Stimulated activated CD4-positive, alpha-beta T cell treated with anti-CD3 and anti-CD28 coated beads, TNF-alpha, amount 100 ng/mL, for 1 hour (primary cell): Measurements from ENCODE around the gene ACAN.

Source experiments
- DNase-seq, 3 donors: peaks; one replicate each; pipeline ENCODE4 v3.0.0-alpha.2; 2020; ENCODE audit warnings: low read depth in 3 of 3, low spot score in 1 of 3

ACAN gene

DNA sequence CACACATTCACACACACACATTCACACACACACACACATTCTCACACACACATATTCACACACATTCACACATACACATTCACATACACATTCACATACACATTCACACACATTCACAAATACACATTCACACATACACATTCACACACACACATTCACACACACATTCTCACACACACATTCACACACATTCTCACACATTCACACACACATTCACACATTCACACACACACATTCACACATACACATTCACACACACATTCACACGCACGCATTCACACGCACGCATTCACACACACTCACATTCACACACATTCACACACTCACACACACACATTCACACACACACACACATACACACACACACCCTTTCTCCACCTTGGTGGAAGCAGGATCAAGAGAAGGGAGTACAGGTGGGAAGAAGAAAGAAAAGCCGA is 97.8 kb downstream of the ACAN start:
- DNase-seq = no peak

DNA sequence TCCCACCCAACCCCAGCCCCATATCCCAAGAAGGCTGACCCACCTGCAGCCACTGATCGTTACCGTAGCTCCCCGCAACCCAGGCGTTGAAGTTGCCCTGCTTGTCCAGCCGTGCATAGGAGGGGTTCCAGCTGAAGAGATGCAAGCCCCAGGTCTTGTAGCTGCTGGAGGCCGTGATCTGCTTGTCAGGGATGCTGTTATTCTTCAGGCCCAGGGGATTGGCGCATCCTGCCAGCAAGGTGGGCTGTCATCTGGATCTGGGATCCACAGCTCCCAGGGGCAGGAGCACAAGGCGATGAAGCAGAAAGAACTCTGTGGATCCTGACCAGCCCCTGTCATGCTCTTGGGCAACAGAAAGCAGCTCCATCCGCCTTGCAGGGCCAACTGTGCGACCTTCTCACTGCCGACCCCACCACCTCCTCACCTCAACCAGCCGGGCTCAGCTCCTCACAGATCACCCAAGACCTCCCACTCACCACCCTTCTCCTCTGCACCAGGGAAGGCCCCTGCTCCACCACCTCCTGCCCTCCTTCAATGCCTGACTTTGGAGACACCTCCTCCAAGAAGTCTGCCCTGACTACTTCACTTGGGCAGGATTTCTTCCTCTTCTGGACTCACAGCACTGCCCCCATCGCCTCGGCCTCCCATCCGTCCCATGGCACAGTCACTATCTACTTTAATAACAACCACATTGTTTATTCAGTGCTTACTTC is 98.4 kb downstream of the ACAN start:
- DNase-seq = no peak

DNA sequence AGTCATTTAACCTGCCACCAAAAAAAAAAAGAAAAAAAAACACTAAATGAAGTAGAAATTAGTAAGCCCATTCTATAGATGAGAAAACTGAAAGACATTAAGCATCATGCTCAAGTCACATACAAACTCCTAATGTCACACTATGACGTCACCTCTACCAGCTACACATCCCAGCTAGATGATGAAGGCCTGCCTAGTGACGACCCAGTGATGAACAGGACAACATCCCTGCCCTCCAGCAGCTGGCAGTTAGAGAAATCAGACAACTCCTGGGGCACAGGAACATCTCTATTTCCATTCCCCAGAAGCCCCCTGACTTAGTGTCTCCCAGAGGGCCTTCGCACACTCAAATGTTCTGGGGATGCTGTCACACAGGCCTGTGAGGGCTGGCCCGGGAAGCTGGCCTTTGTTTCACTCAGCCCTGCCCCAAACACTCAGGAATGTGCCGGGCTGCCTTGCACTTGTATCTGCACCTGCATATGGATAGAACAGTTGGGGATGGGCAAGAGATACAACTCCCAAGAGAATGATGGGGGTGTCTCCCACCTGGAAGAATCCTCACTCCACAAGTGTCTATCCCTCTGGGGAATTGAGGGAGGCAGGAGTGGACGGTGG is 99.1 kb downstream of the ACAN start:
- DNase-seq = no peak

DNA sequence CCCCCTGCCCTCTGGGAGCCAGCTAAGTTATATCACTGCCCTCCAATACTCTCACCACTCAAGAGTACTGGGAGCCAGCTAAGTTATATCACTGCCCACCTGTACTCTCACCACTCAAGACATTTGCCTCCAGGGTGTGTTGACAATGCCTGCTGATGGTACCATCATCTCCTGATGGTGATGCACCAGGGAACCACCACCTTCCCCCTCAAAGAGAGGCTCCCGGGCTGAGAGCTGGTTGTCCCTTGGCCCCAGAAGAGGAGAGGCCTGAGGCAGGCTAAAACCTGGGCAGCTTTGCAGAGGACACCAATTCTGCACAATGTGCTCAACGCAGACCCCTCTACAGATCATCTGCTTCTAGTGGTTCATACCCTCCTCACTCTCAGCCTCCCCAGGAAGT is 99.6 kb downstream of the ACAN start:
- no peak for DNase-seq

DNA sequence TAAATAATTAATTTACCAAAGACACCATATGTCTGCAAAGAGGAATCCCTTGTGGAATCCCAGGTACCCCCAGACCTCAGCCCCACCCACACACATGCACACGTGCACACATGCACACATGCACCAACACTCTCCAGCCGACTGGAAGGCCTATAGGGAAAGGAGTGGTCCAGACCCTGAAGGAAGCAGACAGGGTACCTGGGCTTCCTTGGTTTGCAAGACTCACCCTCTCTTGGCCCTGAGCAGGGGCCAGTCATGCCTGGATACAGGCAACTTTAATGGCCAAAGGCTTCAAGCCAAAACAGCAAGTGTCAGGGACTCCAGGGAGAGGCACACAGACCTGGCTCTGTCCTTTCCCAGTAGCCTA is 101.0 kb downstream of the ACAN start:
- DNase-seq = no peak

DNA sequence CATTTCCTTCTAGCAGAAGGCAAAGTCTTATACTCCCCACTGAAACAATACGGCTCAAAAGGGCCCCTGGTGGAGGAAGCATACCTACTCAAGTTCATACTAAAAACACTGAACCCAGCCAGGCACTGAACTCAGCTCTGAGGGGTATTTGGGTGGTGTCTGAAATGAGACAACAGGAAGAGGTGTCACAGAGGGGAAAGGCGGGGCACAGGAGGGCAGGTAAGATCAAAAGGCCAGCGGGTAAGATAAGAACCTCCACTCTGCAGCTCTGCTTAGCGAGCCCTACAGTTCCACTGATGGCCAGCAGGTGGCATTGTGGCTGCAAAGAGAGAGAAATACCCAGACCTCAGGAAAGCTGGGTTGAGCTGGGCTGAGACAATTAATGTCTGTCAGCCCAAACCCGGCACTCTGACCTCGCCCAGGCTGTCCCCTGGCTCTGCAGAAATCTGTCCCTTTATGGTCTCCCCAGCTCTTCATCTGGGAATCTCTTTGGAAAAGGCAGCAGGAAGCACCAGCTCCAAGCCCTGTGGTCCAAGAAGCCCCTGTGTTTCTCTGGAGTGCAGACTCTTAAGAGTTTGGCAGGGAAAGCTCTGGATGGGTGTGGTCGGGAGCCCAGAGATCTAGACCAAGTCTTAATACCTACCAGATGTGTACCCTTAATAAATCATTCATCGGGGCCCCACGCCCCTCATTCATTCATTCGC is 101.5 kb downstream of the ACAN start:
- DNase-seq = peak; percentile 87 to 91 (median 89)

DNA sequence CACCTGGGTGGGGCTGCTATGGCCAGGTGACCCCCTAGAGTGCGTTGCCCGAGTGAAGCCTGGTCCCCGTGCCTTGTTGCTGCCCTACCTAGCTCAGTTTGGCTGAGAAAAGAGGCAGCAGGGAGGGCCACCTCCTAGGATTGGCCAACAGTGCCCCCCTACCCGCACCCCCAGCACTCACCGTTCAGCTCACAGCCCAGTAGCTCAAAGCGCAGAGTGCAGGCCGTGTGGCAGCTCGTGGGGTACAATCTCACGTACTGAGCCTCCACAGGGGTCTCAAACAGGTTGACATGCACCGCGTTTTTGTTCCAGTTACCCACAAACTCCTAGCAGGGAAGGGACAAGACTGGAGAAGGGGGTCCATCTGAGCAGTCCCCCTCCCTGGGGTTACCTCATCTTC is 102.3 kb downstream of the ACAN start:
- no peak for DNase-seq

DNA sequence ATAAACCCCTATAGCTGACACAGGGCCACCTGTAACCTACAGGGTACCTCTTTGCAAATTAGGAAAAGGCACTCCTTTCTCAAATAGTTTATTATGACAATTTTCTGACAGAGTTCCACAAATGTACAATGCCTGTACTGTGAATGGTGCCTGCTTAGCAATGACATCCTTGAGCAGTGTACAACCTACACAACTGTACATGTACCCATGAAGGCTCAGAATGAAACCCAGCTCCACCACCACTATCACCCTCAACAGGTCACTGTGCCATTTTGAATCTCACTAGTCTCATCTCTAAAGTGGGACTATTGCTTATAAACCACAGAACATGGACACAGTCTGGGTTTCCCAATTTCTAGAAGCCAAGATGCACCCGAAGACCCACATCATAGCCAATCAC is 102.9 kb downstream of the ACAN start:
- no peak for DNase-seq

DNA sequence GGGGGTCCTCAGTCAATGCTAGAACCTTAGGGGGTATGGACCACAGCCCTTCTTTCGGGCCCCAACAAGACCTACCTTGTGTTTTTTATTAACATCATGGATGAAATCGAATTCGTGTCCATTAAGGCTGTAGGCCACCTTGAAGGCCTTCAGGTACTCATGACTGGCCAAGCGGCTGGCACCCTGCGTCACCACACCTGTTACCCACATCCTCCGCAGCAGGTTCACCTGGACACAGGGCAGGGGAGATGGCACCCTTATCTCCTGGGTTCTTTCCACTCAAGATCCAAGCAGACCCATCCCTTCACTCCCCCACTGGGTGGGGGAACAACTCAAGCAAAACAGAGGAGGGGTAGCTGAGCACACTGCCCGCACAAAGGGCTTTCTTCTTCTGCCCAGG is 103.3 kb downstream of the ACAN start:
- no peak for DNase-seq

DNA sequence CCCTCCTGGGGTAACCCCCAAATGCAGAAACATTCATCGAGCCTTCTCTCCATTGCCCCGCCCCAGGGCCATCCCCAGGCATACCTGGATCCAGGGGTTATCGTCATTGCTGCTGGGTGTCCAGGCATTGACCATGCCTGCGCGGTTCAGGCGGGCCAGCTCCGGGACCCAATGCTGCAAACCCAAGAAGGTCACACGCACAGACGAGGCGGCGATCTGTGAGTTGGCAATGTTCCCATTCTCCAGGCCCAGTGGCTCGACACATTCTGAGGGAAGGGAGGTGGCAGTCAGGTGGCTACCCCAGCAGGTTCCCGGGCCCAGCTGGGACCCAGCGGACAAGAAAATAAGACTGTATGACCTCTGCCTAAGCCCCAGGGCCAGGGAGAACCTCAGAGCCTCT is 103.9 kb downstream of the ACAN start:
- DNase-seq = no peak

DNA sequence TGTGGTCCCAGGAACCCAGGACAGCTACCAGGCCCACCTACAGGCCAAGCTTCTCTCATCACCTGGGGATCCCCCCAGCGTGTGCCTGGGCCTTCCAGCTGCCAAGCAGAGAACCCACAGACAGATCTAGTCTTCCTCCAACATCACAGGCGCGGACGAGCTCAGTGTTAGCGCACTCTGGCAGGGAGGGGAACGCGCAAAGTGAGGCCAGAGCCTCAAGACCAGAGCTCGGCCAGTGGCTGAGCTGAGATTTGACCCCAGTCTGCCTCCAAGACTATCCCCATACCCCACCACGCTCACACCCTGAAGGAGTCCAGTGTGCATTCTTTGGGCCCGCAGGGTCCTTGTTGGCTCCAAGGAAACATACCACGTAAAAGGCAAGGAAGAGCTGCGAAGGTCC is 104.9 kb downstream of the ACAN start:
- no peak for DNase-seq

DNA sequence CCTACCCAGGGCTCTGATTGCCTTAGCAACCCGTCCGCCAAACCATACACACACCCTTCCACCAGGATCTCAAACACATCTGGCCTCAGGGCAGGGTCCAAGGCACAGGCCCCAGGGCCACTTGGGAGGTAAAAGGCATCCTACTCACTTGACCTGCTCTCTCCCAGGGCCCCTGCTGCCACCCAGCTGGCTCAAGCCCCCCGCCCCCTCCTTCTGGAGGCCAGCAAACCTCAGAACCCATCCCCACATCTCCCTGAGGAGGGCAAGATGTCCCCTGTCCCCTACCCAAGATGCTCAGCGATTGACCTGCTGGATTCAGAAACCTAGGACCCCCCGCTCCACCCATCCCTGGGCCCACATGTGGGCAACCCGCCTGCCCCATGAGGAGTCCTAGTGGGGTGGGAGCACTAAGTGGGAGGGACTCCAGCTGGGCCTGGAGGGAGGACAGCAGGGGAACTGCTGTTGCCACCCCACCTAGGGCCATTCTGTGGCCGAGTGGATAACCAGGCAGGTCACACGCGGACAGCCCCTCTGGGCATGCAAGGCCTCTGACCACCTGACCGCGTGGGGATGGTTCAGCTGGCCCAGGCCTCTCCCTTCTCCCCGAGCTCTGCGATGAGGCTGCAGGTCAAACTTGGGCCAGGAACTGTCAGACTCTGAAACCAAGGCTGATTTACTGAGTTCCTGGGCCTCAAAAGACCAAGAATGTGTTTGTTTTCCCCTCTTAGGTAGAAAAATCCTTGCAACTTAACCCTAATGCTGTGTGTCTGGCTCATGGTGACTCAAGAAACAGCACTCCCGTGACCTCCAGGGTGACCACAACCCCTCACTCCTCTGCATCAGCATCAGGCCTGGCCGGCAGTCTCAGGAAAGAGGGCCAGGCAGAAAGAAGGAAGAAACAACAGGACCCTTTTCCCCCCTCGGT is 105.7 kb downstream of the ACAN start:
- no peak for DNase-seq

DNA sequence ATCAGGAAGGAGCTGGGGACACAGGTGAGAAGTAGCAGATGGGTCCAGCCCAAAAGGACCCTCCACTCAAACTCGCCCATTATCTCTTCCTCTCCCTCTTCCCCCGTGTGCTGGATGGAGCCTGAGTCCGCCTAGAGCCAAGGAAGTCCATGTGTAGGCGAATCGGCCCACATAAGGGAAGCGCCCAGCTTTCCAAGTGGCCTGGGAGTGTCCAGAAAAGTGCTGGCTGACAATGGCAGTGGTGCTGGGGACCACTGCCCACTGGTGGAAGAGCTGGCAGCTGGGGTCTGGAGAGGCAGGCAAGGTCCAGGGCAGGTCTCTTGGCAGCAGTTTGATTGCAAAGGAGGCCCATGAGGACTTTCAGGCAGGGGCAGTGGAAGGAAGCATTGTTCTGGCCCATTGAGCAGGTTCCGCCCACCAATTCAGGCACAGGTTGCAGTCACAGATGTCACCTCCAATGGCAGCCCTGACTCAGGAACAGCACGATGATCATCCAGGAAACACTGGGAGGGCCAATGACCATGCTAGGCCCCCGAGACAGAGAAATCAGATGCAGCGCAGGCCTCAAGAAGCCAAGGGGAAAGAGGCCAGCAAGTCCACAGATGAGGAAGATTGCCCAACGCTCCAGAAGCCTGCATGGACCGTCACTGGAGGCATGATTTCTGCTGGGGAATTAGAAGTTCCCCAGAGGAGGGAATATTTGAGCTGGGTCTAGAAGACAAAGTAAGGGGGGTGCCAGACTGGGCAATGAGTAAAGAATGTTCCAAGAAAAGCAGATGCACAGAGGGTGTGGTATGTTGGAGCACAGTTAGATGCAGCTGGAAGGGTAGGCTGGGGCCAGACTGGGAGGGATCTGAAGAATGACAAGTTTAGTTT is 107.0 kb downstream of the ACAN start:
- no peak for DNase-seq

DNA sequence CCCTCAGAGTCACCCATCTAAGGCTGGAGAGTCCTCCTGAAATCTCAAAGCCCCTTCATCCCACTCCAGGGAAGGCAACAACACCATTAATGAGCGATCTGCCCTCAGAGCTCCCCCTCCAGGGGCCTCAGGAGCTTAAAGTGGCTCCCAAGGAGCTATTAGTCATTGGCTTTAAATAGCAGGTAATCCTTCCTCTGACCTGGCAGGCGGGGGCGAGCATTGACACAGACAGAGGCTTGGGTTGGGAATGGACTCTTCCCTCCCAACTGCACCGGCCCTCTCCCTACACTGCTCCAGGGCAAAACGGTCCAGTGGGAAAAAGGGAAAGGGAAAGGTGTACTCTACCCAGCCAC is 108.5 kb downstream of the ACAN start:
- DNase-seq = no peak

DNA sequence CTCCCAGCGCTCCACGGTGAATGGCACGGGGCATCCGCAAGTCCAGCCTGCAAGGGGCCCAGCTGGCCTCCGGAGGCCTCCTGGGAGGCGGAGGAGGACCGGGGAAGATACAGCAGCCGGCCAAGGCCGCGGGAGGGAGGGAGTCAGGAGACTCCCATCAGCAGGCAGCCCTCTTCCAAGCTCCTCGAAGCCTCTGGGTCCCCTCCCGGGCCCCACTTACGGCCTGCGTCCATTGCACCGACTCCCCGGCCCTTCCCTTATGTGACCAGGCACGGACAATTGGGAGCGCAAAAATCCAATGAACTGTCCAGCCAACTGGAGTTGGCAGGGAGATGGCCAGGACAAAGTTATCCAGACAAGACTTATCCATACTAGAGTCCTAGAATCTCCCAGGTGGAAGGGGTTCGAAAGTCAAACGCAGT is 109.3 kb downstream of the ACAN start:
- DNase-seq = no peak

DNA sequence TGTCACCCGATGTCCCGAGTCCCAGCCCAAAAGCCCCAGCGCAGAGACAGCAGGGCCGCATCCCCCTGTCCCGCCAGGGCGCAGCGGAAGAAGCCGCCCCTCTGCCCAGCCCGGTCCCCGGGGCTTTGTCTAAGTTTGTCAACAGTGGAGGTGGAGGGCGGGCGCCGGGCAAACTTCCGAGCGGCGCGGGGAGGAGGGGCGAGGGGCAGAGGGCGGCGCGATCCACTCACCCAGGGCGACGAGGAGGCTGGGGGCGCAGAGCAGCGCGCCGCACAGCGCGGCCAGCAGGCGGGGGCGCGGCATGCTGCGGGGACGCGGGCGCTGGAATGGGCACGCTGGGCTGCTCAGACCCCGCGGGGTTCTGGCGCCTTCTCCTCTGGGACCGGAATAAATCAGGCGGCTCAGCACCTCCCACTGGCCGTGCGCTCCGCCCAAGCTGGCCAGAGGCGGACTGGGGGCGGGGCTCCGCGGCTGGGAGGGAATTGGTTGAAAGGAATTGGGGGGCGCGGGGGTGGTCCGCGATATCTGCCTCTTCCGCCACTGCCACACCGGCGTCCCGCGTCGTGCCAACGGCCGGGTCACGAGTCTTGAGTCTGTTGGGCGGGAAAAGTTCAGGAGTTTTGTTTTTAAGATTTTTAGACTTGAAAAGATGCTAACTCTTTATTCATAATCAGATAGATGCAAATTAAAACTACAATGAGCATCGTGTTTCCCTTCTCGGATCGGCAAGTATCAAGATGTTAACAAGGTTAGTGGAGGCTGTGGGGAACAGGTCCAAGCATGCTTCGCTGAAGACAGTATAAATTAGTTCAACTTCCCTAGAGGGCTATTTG is 110.0 kb downstream of the ACAN start, which contains the start of gene MFGE8:
MFGE8 (minus strand) TSS at position 363 of the 833 bp plus-strand sequence; CDS start at position 303, 60 bp downstream.
- DNase-seq = peak in 2 of 3 donors; percentile 40 to 58

DNA sequence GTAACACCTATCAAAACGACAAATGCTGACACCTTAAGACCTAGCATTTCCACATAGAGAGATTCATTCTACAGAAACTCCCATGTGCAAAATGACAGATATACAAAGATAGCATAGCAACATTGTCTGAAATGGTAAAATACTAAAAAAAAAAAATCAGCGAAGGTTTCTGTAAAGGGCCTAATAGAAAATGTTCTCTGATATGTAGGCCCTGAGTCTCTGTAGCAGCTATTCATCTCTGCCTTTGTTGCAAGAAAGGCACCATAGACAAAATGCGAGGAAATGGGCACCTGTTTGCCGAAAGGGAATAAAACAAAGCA is 110.6 kb downstream of the ACAN start:
- DNase-seq = no peak

DNA sequence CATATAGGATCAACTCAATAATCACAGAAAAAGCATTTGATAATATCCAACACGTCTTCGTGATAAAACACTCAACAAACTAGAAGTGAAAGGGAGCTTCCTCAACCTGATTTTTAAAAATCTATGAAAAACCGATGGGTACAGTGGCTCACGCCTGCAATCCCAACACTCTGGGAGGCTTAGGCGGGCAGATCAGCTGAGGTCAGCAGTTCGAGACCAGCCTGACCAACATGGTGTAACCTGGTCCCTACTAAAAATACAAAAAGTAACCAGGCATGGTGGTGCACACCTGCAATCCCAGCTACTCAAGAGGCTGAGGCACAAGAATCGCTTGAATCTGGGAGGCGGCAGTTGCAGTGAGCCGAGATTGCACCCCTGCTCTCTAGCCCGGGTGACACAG is 112.1 kb downstream of the ACAN start:
- no peak for DNase-seq

DNA sequence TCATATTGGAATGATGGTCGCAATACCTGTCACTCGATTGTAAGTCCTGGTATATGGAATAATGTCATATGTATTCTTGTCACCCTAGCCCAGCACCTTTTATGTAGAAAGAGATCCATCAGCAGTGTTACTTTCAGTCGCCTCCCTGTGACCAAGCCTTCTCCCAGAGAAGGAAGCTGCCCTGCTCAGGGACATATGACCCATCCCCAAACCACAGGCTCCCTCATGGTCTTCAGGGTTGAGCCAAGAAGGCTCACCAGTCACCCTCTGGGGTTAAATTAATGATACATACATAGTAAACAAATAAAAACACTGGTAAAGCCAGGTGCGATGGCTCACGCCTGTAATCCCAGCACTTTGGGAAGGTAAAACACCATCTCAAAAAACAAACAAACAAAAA is 114.5 kb downstream of the ACAN start:
- DNase-seq = no peak

DNA sequence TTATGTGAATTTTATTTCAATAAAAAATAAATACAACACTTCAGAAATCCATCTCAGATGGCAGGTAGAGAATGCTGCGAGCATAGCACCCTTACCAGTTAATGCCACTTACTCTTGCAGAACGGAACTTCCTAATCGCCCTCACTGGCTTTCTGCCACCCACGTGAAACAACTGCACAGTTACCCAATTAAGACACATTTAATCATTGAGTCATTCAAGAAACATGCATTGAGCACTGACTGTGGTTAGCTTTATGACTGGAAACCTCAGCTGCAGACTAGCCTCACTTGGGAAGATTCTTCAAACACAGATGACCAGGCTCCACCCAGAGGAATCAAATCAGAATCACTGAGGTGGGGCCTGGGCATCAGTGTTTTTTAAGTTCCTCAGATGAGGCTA is 115.5 kb downstream of the ACAN start:
- DNase-seq = no peak
